ENCODE data around the gene PRRX1.

Gene PRRX1

DNA sequence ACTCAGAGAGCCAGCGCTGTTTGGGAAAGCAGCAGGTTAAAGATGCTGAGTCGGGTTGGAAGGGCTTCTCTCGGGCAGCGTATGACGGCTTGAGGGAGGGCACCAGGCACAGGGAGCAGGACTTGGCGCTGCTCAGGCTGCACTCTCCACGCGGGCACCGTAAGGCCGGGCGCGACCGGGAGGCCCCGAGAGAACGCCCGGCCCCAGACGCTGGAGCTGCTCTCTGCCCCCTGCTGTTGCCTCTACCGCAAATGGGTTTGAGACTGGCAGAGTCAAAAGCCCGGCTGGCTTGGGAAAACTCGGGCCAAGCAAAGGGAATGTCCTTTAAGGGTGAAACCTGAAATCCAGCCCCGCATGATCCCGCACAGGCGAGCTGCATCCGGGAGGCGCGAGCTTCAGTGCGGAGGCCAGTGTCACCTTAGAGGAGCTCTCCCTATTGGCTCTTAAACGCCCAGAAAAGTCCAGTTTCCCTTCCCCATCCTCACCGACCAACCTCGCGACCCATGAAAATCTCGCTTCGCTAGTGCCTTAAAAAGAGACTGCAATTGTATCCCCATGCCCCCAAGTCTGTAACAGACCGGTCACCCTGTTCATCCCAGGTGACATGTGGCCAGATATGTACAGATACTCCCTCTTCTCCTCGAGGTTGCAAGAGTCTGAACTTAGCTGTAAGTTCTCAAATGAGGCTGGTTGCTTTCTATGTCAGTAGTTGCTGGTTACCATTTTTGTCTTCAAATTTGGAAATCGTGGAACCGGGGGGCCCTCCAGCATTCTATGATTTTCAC is 1.1 kb downstream of the PRRX1 start:
- DNase-seq (ENCODE audit: low spot score): no peak

DNA sequence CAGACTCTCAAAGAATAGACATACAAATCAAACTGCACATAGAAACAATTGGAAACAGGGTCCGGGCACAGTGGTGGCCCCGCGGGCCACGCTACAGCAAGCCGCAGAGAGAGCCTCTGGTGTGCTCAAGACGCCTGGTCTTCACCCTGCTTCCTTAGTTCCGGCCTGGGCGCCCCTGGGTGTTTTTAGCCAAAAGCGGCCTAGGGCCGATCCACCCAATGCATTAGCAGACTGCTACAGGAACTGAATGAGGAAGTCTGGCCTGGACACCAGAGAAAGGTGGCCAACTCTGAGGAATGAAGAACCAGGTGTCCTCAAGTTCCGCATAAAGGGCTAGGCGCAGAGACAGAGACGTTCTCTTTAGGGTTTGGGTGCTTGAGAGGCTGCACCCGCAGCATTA is 1.7 kb downstream of the PRRX1 start:
- no peak for DNase-seq (ENCODE audit: low spot score)

DNA sequence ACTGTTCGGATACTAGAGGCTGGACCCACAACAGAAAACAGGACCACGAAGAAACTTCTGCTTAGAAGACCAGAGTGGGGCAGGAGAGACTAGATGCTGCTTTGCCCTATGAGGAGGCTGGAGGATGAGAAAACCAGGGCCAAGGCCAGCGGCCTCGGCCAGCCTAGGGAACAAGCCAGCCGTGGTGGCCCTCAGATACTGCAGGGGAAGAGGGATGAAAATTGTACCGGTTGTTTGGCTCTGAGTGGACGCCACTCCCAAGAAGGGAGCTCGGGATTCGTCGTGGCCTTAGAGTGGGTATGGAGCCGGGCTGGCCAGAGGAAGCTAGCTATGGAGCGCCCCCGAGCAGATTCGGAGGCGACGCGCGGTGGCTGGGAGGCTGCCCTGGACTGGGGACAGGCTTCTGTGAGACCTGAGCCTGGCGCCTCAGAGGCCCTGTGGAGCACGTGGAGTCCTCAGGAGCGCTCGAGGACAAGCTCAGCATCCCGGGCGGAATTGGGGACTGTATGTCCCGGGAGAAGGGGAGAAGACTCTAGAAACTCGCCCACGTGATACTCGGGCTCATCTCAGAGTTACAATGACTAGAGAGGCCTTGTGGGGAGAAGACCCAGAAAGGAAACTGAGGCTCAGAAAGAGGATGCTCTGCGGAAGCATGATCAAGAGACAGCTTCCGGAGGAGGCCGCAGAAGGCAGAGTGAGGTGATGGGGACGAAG is 2.8 kb downstream of the PRRX1 start:
- DNase-seq (ENCODE audit: low spot score): no peak

DNA sequence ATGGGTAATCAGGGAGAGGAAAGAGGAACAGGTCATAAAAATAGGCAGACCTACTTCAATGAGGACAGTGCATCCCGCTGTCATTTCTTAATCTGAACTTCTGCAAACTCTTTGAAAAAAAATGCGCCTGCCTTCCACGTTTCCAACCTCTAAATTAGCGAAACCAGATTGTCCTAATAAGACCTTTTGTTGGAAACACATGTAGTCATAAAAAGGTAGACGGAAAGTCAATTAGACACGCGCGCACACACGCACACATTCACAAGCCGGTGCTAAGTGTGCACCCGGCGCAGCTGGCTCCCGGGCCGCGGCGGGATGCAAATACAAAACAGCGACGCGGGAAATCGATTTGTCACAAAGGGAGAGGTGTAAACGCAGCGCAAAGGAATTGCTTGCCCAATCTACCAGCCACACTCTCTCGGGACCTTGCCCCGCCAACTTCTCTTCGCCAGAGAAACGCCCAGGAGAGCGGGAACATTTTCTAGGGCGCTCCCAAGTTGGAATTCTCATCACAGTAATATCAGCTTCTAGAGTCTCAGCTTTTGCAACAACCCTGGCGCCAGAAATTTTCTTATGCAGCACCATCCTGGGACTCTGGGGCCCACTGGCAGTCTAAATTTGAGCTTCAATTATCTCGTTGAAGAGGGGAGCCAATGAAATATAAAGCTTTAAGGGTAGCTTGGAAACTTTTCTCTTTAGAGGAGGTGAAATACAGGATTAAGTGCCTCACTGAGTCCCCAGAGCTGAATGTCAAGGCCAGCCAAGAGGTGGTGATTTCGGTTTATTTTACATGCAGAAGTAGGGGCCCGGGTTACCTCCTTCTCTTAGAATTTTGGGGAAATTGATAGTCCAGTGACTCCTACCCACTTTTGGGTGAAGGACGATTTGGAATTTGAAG is 4.5 kb downstream of the PRRX1 start:
- DNase-seq (ENCODE audit: low spot score): no peak

DNA sequence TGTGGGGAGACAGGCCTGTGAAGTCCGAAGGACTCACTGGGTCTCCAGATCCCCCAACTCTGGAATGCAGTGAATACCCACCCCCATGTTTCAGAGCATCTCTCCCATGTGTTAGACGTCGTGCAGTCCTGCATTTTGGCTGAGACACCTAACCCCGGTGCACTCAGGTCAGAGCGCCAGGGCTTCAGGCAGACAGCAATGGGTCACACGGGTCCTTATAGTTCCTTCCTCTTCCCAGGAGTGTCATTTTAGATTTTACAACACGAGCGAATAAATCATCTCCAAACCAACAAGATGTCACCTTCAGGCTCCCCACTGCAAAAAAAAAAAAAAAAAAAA is 5.1 kb downstream of the PRRX1 start:
- no peak for DNase-seq (ENCODE audit: low spot score)

DNA sequence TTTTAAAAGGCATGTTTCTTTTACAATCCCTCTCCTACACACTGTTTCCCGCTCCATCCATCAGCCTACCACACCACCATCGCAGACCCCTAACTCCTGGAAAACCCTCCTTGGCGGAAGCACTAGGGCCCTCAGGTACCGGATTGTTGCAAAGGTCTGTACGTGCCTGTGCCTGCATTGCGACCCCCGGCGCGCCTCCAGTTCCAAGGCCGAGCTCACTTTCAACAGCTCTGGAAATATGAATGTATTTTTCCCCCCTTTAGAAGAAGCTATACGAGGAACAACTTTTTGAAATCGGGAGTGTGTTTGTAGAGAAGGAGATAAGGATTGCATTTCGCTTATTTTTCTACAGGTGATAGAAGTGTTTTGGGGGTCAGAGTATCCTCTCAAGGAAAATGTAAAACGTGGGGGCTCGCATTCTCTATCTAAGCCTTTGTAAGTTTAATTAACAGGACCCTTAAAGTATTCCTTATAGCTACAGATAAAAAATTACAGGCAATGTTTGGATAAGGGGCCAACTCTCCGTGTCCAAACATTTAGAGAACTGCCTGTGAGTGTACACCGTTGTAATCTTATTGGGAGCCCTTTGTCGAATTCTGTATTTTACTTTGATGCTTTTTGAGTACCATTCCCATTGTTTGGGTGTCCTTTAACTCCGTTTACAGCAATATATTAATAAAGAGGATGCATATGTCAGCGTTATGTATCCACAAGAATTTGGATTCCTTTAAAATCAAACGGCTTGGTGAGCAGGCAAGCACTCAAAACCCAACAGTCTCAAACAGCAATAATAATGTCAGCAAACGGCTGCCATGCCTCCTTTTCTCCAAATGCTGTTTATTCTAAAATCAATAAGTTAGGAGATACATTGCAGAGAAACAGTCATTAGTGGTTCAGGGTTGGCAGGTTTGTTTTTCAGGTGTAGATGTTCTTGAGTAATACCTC is 5.9 kb downstream of the PRRX1 start:
- DNase-seq (ENCODE audit: low spot score): no peak

DNA sequence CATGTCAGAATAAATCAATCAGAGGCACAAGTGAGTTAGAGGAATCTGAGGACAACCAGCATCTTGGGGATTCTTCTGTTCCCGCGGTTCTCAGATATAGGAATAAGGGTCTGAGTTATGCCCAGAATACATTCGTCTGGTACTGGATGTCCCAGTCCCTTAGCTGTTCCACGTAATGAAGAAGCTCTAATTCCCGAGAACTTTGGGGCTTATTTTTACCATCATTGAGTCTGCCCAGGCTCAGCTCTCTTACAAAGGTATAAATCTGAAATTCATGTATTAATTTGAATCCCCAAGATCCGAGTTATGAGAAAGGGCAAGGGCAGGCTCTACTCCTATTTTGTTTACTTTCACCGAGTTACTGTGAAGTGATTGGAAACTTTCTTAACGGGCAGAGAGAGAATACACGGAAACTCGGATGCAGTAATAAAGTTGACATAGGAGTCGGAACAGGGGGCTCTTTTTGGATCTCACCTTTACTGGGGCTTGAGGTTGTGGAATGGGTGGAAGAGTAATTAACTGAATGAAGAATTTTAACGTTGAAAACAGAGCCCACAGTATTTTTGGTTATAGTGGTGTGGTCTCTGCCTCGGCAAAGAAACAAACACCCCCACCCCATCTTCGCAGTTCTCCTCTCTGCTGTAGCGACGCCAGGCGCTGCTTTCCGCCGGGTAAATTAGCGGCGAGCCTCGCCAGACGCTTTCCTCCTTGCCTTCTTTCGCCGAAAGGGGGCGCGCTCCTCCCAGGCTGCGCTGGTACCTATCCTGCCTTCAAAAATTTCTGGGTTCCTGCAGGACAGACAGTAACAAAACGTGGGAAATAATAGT is 7.1 kb downstream of the PRRX1 start:
- no peak for DNase-seq (ENCODE audit: low spot score)

DNA sequence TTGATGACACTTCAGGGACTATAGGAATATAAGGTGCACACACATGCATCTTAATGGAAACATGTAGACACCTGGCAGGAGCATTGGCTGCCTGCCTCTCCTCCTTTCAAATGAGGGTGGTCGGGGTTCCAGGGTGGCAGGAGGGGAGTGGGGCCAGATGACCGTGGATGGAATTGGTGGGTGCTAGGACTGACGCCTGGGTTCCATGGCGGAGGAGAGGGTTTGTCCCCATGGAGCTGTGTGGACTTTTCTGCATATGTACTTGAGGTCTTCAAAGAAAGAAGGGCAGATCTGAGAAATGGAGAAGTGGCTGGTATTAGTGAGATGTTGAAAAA is 7.7 kb downstream of the PRRX1 start:
- no peak for DNase-seq (ENCODE audit: low spot score)

DNA sequence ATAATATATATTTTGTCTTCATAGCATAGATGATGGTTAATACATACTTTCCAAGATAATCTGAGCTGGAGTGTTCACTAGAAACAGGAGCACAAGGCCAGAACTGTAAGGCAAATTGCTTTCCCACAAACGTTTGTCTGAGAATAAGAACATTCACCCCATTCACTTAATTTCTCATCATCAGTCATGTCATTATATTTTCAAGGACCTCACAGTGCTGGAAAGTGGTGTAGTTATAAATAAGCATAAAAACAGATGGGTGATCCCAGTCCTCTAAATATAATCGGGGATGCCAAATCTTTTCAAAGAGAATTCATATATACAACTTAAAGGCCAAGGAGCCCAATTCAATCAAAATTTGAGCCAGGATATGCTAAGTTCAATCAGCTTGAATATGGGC is 8.4 kb downstream of the PRRX1 start:
- DNase-seq (ENCODE audit: low spot score): no peak

DNA sequence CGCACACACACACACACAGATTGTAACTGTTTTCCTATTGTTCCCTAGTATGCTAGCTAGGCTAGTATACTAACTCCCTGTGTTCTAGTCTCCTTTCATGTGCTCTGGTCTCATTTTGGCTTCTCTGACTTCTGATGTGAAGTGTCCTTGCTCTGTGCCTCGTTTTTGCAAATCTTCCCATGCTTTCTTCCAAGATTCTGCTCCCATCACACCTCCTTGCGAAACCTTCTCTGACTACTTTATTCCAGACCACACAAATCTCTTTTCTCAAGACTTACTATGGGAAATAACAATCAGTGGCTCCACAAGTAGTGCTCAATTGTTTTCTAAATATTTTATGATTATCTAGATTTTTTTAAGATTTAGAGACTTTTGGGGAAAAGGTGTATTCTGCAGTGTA is 10.3 kb downstream of the PRRX1 start:
- no peak for DNase-seq (ENCODE audit: low spot score)

DNA sequence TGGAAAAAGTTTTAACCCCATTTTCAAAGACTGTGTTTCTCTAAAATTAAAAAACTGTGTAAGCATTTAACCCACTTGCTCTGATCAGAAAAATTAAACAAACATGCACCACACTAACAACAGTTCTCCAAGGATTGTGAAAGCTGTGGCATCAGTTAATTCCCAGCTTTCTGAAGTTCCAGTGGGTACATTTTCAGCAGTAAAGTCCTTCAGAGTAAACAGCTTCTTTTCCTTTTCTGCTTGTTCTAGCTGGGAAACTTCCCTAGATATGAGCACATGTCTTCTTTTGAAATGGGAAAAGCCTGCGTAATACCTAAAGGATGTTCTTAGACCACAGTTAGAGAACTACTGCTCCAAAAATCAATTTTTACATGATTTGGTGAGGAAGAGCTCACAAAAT is 11.1 kb downstream of the PRRX1 start:
- DNase-seq (ENCODE audit: low spot score): no peak

GRCh38 chr1:170675865-170676264 is 11.9 kb downstream of the PRRX1 start:
- no peak for DNase-seq (ENCODE audit: low spot score)

DNA sequence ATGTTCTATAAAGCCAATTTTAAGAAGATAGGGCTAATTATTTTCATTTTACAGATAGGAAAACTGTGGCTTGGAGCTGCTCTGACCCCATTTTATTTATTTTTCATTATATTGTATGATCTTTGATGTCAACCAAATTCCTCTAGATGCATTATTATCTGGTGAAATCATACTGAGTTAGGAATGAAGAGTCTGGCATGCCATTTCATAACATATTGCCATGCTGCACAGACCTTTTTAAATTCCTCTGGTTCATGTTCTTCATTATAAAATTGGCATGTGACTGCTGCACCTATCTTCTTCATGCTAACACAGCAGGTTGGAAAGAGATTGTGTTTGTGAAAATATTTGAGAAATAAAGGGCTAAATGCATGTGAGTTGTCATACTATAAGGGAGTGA is 12.7 kb downstream of the PRRX1 start:
- no peak for DNase-seq (ENCODE audit: low spot score)

DNA sequence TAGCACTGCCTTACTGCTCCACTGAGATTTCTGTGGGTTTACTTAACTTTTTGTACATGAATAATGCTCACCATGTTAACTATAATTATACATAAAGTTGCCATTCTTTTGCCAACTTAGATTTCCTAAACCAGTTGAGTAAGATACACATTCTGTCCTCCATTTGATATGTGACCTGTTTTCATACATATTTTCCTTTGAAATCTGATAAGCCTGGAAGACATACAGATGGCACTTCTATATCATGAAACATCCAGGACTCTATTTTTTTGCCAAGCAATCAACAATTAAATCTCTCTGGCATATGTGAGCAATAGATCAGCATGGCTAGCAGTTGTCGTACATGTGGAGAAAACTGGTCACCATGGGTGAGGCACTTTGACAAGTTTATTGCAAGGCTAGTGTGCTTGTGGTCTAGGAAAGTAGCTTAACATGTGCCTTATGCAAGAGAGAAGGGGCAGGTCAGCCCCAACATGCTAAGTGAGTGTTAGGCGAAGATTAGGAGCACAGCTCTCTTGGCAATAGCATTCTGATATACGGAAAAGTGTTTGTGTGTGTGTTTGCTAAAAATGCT is 14.2 kb downstream of the PRRX1 start:
- DNase-seq (ENCODE audit: low spot score): no peak

- no peak for DNase-seq (ENCODE audit: low spot score)
These were observed 16.5 kb downstream of the PRRX1 start for GRCh38 chr1:170680428-170680827.

GRCh38 chr1:170682169-170682568 is 18.2 kb downstream of the PRRX1 start:
- no peak for DNase-seq (ENCODE audit: low spot score)

- DNase-seq (ENCODE audit: low spot score): no peak
These were observed 18.9 kb downstream of the PRRX1 start for GRCh38 chr1:170682809-170683208.

DNA sequence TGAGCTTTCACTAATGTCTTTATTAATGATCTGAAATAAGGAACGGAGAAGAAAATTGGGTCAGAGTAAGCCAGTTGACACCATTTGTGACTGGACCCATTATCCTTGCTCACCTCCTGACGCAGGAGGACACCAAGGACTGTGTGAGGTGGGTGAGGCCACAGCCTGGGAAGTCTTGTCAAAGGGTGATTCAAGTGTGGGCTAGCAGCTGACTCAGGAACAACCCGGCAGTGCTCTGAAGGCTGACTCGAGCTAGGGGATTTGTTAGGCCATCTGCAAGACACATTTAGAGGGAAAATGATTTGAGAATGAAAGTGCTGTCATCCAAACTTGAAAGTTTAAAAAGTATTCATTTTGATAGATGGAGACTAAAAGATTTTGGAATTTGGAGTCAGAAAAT is 21.2 kb downstream of the PRRX1 start:
- no peak for DNase-seq (ENCODE audit: low spot score)

DNA sequence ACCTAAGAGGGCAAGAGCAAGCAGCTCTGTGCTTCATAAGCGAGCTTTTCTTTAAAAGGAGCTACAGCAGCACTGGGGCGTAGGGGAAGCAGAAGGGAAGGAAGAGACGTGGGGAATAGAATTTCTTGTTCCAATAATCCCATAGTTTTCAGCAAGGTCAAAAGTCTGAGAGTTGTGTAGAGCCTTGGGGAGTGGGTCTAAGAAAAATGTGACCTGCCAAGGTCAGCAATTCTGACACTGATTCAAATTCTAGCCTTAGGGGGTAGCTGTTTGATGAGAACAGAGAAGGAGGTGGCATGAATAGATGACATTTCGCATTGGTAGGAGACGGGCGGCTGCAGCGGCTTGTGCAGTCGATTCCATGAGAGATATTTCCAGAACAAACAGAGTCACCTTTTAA is 22.4 kb downstream of the PRRX1 start:
- DNase-seq (ENCODE audit: low spot score): no peak

- no peak for DNase-seq (ENCODE audit: low spot score)
These were observed 23.7 kb downstream of the PRRX1 start for GRCh38 chr1:170687621-170688020.

DNA sequence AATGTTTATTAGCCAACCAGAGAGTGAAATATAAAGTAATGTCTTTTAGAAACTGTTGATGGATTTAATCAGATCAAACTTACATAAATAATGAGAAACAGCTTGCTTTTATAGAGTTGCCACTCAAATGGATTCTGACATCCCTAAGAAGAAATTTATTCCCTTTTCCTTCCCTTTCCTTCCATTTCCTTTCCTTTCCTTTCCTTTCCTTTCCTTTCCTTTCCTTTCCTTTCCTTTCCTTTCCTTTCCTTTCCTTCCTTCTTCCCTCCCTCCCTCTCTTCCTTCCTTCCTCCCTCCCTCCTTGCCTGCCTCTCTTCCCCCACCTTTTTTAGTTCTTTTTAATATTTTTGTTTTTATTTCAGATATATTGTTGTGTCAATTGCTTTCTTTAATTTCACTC is 27.3 kb downstream of the PRRX1 start:
- no peak for DNase-seq (ENCODE audit: low spot score)

All from LoVo (cell line).